SK-N-SH (cell line): Measurements from ENCODE around the gene THSD4. TPM values are rescaled to one million over a fixed set of nuclear protein-coding genes. Genes with fewer than 3 reads are reported as not detected.

Source experiments
- CTCF ChIA-PET: fragments of 300-600, 350-600 bp; formaldehyde crosslinking; extraction: SDS; loops from one replicate; lab custom pipeline; 2021; lab: Yijun Ruan, JAX
- POLR2A ChIA-PET: fragments of 350-600 bp; sonication (Branson Sonifier 250); formaldehyde crosslinking; extraction: SDS; loops from one replicate; lab custom pipeline; 2020; ENCODE audit warnings: antibody characterized with exemption, inconsistent platforms; lab: Yijun Ruan, JAX
- DNase-seq: peaks from one replicate; pipeline ENCODE4 v3.0.0; 2012
- H2AFZ ChIP-seq: fragments of 200-600 bp; sonication (generic); 2 replicates; pipeline ENCODE4 v1.8.1; 2016; ENCODE audit warnings: antibody characterized with exemption, mild to moderate bottlenecking, low read depth
- H3F3A ChIP-seq: fragments of 200-600 bp; sonication (generic); replicated peaks from 2 replicates; pipeline ENCODE3; 2016; ENCODE audit warnings: antibody characterized with exemption, mild to moderate bottlenecking; ENCODE audit not compliant: insufficient read depth
- H3K27ac ChIP-seq, 2 experiments: fragments of 200-500 bp in 1 of 2; fragments of 200-600 bp in 1 of 2; sonication (Bioruptor generic) in 1 of 2; sonication (generic), shearing (Covaris generic) in 1 of 2; 2 replicates each; pipeline versions ENCODE4 v1.5.1 to v1.6.1; 2014 to 2016; ENCODE audit warnings: low read depth in 2 of 2, inconsistent platforms in 1 of 2, low read length in 1 of 2, mild to moderate bottlenecking in 1 of 2, mixed read lengths in 1 of 2
- H3K27me3 ChIP-seq: fragments of 200-600 bp; sonication (generic), shearing (Covaris generic); 2 replicates; pipeline ENCODE4 v1.6.1; 2016; ENCODE audit warnings: mixed run types; ENCODE audit not compliant: insufficient read depth
- H3K36me3 ChIP-seq, 2 experiments: fragments of 200-500 bp in 1 of 2; fragments of 200-600 bp in 1 of 2; sonication (Bioruptor generic) in 1 of 2; sonication (generic) in 1 of 2; replicated peaks in 1 of 2; 2 replicates each; pipeline versions ENCODE3 to v1.5.1; 2014 to 2016; ENCODE audit warnings: low read length in 1 of 2, mild to moderate bottlenecking in 1 of 2; ENCODE audit not compliant: insufficient read depth in 2 of 2, control insufficient read depth in 1 of 2
- H3K4me1 ChIP-seq, 2 experiments: fragments of 200-500 bp in 1 of 2; fragments of 200-600 bp in 1 of 2; sonication (Bioruptor generic) in 1 of 2; sonication (generic), shearing (Covaris generic) in 1 of 2; 2 replicates each; pipeline versions ENCODE4 v1.5.1 to v1.6.1; 2014 to 2016; ENCODE audit warnings: low read depth in 1 of 2, low read length in 1 of 2, mixed run types in 1 of 2; ENCODE audit not compliant: insufficient read depth in 2 of 2, control insufficient read depth in 1 of 2
- H3K4me2 ChIP-seq: fragments of 200-600 bp; sonication (generic), shearing (Covaris generic); 2 replicates; pipeline ENCODE4 v1.6.1; 2017; ENCODE audit warnings: mixed run types
- H3K4me3 ChIP-seq, 2 experiments: fragments of 200-500 bp in 1 of 2; fragments of 200-600 bp in 1 of 2; sonication (Bioruptor generic) in 1 of 2; sonication (generic), shearing (Covaris generic) in 1 of 2; 2 replicates each; pipeline versions ENCODE4 v1.5.1 to v1.8.1; 2014 to 2016; ENCODE audit warnings: low read depth in 2 of 2, inconsistent platforms in 1 of 2, low read length in 1 of 2, mild to moderate bottlenecking in 1 of 2, mixed read lengths in 1 of 2, moderate library complexity in 1 of 2
- H3K79me2 ChIP-seq: fragments of 200-600 bp; sonication (generic); 2 replicates; pipeline ENCODE4 v1.8.1; 2017; ENCODE audit warnings: mild to moderate bottlenecking; ENCODE audit not compliant: insufficient read depth
- H3K9ac ChIP-seq: fragments of 200-600 bp; sonication (generic); 2 replicates; pipeline ENCODE4 v1.6.1; 2017; ENCODE audit warnings: mixed run types
- H3K9me2 ChIP-seq: fragments of 200-600 bp; sonication (generic); 2 replicates; pipeline ENCODE4 v1.6.1; 2017; ENCODE audit warnings: mixed run types
- H3K9me3 ChIP-seq: fragments of 200-600 bp; sonication (generic); 2 replicates; pipeline ENCODE4 v1.6.1; 2017; ENCODE audit warnings: mixed run types, mild to moderate bottlenecking, moderate library complexity
- H4K20me1 ChIP-seq: fragments of 200-600 bp; sonication (generic); 2 replicates; pipeline ENCODE4 v1.6.1; 2017; ENCODE audit warnings: mild to moderate bottlenecking, mixed run types; ENCODE audit not compliant: insufficient read depth
- ELF1 ChIP-seq: IDR thresholded peaks from 2 replicates; pipeline ENCODE4 v1.4.0; 2012
- EZH2phosphoT487 ChIP-seq: fragments of 200-600 bp; sonication (generic); IDR thresholded peaks from 2 replicates; pipeline ENCODE4 v1.6.1; 2017; ENCODE audit warnings: low read depth, mixed run types, mild to moderate bottlenecking, antibody characterized with exemption, moderate library complexity, borderline replicate concordance
- FOSL2 ChIP-seq: IDR thresholded peaks from 2 replicates; pipeline ENCODE4 v1.4.0; 2012; ENCODE audit warnings: low read depth, mild to moderate bottlenecking, moderate library complexity, borderline replicate concordance
- JUND ChIP-seq: IDR thresholded peaks from 2 replicates; pipeline ENCODE4 v1.4.0; 2012
- NFIC ChIP-seq: IDR thresholded peaks from 2 replicates; pipeline ENCODE4 v1.4.0; 2012; ENCODE audit warnings: borderline replicate concordance
- POLR2AphosphoS5 ChIP-seq: IDR thresholded peaks from 2 replicates; pipeline ENCODE4 v1.6.1; 2012; ENCODE audit warnings: low read depth, low read length
- RAD21 ChIP-seq: IDR thresholded peaks from 2 replicates; pipeline ENCODE4 v1.6.1; 2012; ENCODE audit warnings: mild to moderate bottlenecking, low read length
- RFX5 ChIP-seq: IDR thresholded peaks from 2 replicates; pipeline ENCODE4 v1.6.1; 2012; ENCODE audit warnings: mild to moderate bottlenecking, improper control_type of control experiment, low read length
- TAF1 ChIP-seq: IDR thresholded peaks from 2 replicates; pipeline ENCODE4 v1.6.1; 2012; ENCODE audit warnings: low read depth, mild to moderate bottlenecking, low read length, moderate library complexity, borderline replicate concordance
- TEAD4 ChIP-seq: IDR thresholded peaks from 2 replicates; pipeline ENCODE4 v1.4.0; 2012; ENCODE audit warnings: mild to moderate bottlenecking, borderline replicate concordance; ENCODE audit not compliant: insufficient read depth
- YY1 ChIP-seq: IDR thresholded peaks from 2 replicates; pipeline ENCODE4 v1.4.0; 2012; ENCODE audit warnings: low read depth, mild to moderate bottlenecking
- WGBS: methylation state at CpG from one replicate; pipeline ENCODE4 v1.1.6; 2017; ENCODE audit warnings: low lambda C conversion rate; 5-methylcytosine and 5-hydroxymethylcytosine counted together
- polyA plus RNA-seq, 3 experiments: library from polyadenylated mRNA; depleted of rRNA; stranded (reverse); fragments of >200 nt; gene quantifications; 2 replicates each; pipeline ENCODE4 v1.2.3, GENCODE V29; 2012
- TF ChIP-seq, protein P1 (sequence below): fragments of 150-350 bp; IDR thresholded peaks from 2 replicates; pipeline ENCODE4 v1.6.1; 2016; ENCODE audit warnings: mild to moderate bottlenecking, low read depth, low read length
- TF ChIP-seq, protein P2 (sequence below): IDR thresholded peaks from 2 replicates; pipeline ENCODE4 v1.4.0; 2012; ENCODE audit warnings: low read depth, borderline replicate concordance
- TF ChIP-seq, protein P3 (sequence below): IDR thresholded peaks from 2 replicates; pipeline ENCODE4; 2012
- TF ChIP-seq, protein P4 (sequence below): IDR thresholded peaks from 2 replicates; pipeline ENCODE4 v1.4.0; 2012; ENCODE audit warnings: low read depth, borderline replicate concordance

THSD4 gene
- polyA plus RNA-seq, 1 of the 3 experiments (the other 2 are of a cell fraction), result 79.1 TPM

DNA sequence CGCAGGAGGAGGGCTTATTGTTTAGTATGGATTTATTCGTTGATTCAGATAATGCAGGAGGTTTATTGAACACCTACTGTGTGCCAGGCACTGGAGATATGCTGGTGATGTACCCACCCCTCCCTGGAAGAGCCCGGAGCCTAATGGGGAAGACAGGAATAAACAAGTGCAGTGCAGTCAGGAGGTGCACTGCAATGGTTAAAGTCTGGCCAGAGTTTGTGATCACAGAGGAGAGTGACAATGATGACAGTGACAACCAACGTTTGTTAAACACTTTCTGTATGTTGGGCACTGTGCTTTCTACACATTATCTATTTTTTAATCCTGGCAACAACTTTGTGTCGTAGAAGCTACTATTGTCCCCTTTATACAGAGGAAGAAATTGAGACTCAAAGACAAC is 70.4 kb downstream of the THSD4 start:
- H3K9me2 ChIP-seq, result no peaks in the 10 kb centered on the region
- peaks cover 0 to 12% of the 10 kb centered on the region in 2 experiments for H3K36me3 ChIP-seq
- no peak overlapping the region for H2AFZ ChIP-seq
- H3K9me3 ChIP-seq, result no peaks in the 10 kb centered on the region
- H3K27ac ChIP-seq, result no peak overlapping the region
- no peaks in the 10 kb centered on the region for H3F3A ChIP-seq
- H3K4me1 ChIP-seq, result no peaks in the 10 kb centered on the region
- no peak for TF ChIP-seq POLR2AphosphoS5
- TF ChIP-seq, all 33 proteins: peak for 0
- DNase-seq, result no peak
- no peak overlapping the region for H3K4me2 ChIP-seq
- ChIA-PET CTCF (no interaction called here), POLR2A (no interaction called here)
- no peaks in the 10 kb centered on the region for H3K79me2 ChIP-seq
- 84% methylated on average over 5 of the region's 5 CpGs for WGBS
- H3K4me3 ChIP-seq, result no peak overlapping the region
- H3K27me3 ChIP-seq, result no peaks in the 10 kb centered on the region
- no peaks in the 10 kb centered on the region for H4K20me1 ChIP-seq
- H3K9ac ChIP-seq, result no peak overlapping the region

DNA sequence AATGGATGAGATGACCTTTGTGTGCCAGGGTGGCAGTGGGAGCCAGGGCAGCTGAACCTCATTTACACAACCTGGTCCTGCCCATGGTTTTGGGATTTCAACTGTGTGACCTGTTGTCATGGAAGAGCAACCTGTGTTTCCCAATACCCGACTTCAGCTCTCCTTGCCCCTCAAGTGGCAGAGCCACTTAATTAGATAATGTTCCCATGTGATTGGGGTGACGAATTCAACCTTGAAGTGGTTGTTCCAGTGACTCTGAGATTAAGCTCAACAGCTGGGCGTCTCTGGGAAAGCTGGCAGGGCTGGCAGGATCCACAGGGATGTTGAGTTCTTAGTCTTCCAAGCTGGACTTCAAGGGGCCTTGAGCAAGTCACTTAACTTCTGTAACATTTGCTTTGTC is 71.0 kb downstream of the THSD4 start:
- H3K36me3 ChIP-seq, result peaks cover 0 to 12% of the 10 kb centered on the region in 2 experiments
- no peaks in the 10 kb centered on the region for H3F3A ChIP-seq
- TF ChIP-seq ELF1 (no peak), FOSL2 (no peak)
- TF ChIP-seq, protein P1, sequence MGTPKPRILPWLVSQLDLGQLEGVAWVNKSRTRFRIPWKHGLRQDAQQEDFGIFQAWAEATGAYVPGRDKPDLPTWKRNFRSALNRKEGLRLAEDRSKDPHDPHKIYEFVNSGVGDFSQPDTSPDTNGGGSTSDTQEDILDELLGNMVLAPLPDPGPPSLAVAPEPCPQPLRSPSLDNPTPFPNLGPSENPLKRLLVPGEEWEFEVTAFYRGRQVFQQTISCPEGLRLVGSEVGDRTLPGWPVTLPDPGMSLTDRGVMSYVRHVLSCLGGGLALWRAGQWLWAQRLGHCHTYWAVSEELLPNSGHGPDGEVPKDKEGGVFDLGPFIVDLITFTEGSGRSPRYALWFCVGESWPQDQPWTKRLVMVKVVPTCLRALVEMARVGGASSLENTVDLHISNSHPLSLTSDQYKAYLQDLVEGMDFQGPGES, result no peak
- TF ChIP-seq, protein P2, sequence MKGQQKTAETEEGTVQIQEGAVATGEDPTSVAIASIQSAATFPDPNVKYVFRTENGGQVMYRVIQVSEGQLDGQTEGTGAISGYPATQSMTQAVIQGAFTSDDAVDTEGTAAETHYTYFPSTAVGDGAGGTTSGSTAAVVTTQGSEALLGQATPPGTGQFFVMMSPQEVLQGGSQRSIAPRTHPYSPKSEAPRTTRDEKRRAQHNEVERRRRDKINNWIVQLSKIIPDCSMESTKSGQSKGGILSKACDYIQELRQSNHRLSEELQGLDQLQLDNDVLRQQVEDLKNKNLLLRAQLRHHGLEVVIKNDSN, result no peak
- POLR2A ChIA-PET, result no interaction called here
- no peaks in the 10 kb centered on the region for H3K9me3 ChIP-seq
- no peak overlapping the region for H3K9ac ChIP-seq
- CTCF ChIA-PET, result no interaction called here
- no peaks in the 10 kb centered on the region for H4K20me1 ChIP-seq
- H2AFZ ChIP-seq, result no peak overlapping the region
- no peaks in the 10 kb centered on the region for H3K9me2 ChIP-seq
- no peaks in the 10 kb centered on the region for H3K27me3 ChIP-seq
- H3K4me3 ChIP-seq, result no peak overlapping the region
- 43% methylated on average over 3 of the region's 3 CpGs for WGBS
- DNase-seq, result no peak
- no peaks in the 10 kb centered on the region; a peak in 1 of 4 replicates for H3K4me1 ChIP-seq
- no peak overlapping the region for H3K27ac ChIP-seq
- no peaks in the 10 kb centered on the region for H3K79me2 ChIP-seq
- no peak overlapping the region for H3K4me2 ChIP-seq

DNA sequence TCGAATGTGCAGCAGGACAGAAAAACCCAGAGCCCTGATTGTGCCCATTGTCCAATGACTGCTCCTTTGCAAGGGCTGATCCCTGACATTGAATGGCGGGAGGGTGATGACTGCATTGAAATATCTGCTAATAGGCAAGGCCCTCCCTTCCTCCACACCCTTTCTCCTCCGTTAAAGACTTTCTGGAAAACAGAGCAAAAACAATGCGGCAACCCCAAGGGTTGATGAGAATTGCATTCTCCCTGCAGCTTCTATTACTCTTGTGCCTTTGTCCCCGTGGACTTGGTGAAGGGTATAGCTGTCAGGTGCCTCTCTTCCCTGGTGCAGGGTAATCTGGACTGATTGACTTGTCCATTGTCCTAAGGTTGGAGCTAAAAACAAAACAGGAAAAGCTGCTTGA is 71.8 kb downstream of the THSD4 start:
- 91% methylated on average over 5 of the region's 5 CpGs for WGBS
- POLR2A ChIA-PET, result no interaction called here
- CTCF ChIA-PET, result no interaction called here
- no peak for TF ChIP-seq JUND
- no peak for TF ChIP-seq ELF1
- TF ChIP-seq EZH2phosphoT487, result no peak
- no peak for TF ChIP-seq RAD21
- TF ChIP-seq, protein P3, sequence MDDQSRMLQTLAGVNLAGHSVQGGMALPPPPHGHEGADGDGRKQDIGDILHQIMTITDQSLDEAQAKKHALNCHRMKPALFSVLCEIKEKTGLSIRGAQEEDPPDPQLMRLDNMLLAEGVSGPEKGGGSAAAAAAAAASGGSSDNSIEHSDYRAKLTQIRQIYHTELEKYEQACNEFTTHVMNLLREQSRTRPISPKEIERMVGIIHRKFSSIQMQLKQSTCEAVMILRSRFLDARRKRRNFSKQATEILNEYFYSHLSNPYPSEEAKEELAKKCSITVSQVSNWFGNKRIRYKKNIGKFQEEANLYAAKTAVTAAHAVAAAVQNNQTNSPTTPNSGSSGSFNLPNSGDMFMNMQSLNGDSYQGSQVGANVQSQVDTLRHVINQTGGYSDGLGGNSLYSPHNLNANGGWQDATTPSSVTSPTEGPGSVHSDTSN, result no peak
- TF ChIP-seq, protein P4, sequence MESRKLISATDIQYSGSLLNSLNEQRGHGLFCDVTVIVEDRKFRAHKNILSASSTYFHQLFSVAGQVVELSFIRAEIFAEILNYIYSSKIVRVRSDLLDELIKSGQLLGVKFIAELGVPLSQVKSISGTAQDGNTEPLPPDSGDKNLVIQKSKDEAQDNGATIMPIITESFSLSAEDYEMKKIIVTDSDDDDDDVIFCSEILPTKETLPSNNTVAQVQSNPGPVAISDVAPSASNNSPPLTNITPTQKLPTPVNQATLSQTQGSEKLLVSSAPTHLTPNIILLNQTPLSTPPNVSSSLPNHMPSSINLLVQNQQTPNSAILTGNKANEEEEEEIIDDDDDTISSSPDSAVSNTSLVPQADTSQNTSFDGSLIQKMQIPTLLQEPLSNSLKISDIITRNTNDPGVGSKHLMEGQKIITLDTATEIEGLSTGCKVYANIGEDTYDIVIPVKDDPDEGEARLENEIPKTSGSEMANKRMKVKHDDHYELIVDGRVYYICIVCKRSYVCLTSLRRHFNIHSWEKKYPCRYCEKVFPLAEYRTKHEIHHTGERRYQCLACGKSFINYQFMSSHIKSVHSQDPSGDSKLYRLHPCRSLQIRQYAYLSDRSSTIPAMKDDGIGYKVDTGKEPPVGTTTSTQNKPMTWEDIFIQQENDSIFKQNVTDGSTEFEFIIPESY, result no peak
- no peak for TF ChIP-seq YY1
- TF ChIP-seq NFIC, result no peak
- no peak for TF ChIP-seq TAF1
- no peak for TF ChIP-seq TEAD4
- no peak for TF ChIP-seq POLR2AphosphoS5
- no peak for TF ChIP-seq RFX5

More for the DNA sequence above, 71.8 kb downstream of the THSD4 start:
- DNase-seq, result no peak
- Histone ChIP-seq H3K27me3 (no peaks in the 10 kb centered on the region), H3K4me3 (no peak overlapping the region), H3K9me2 (no peaks in the 10 kb centered on the region), H2AFZ (no peak overlapping the region), H4K20me1 (no peaks in the 10 kb centered on the region), H3K4me2 (no peak overlapping the region), H3K9ac (no peak overlapping the region), H3K4me1 (no peaks in the 10 kb centered on the region; a peak in 1 of 4 replicates), H3K79me2 (no peaks in the 10 kb centered on the region), H3F3A (no peaks in the 10 kb centered on the region), H3K9me3 (no peaks in the 10 kb centered on the region), H3K36me3 (peaks cover 0 to 12% of the 10 kb centered on the region in 2 experiments), H3K27ac (no peak overlapping the region)
